Smooth muscle cell (in vitro differentiated cells): ENCODE data around the gene TPO. TPM values are rescaled to one million over a fixed set of nuclear protein-coding genes. Genes with fewer than 3 reads are reported as not detected.

Experiments used
- DNase-seq: peaks from one replicate; lab custom pipeline; 2025; ENCODE audit not compliant: unreplicated experiment; lab: John Stamatoyannopoulos, UW
- H2AFZ ChIP-seq: fragments of 200-600 bp; sonication (generic); 2 replicates; pipeline ENCODE4 v1.6.0; 2016; ENCODE audit warnings: antibody characterized with exemption, low read depth, mild to moderate bottlenecking
- H3F3A ChIP-seq: fragments of 200-600 bp; sonication (generic); 2 replicates; pipeline ENCODE4 v1.6.0; 2017; ENCODE audit warnings: antibody characterized with exemption, low read depth
- H3K27ac ChIP-seq: fragments of 200-600 bp; sonication (generic); 2 replicates; pipeline ENCODE4 v1.5.1; 2016; ENCODE audit warnings: low read depth, mild to moderate bottlenecking
- H3K27me3 ChIP-seq: fragments of 200-600 bp; sonication (generic); 2 replicates; pipeline ENCODE4 v1.6.1; 2016; ENCODE audit warnings: low read depth, mild to moderate bottlenecking
- H3K36me3 ChIP-seq: fragments of 200-600 bp; sonication (generic); 2 replicates; pipeline ENCODE4 v1.5.1; 2016; ENCODE audit warnings: low read depth
- H3K4me1 ChIP-seq: fragments of 200-600 bp; sonication (generic); 2 replicates; pipeline ENCODE4 v1.5.1; 2016; ENCODE audit warnings: low read depth
- H3K4me2 ChIP-seq: fragments of 200-600 bp; sonication (generic); 2 replicates; pipeline ENCODE4 v1.6.0; 2016; ENCODE audit warnings: mild to moderate bottlenecking
- H3K4me3 ChIP-seq: fragments of 200-600 bp; sonication (generic); 2 replicates; pipeline ENCODE4 v1.5.1; 2016; ENCODE audit warnings: mild to moderate bottlenecking
- H3K79me2 ChIP-seq: fragments of 200-600 bp; sonication (generic); 2 replicates; pipeline ENCODE4 v1.6.0; 2016; ENCODE audit warnings: low read depth, mild to moderate bottlenecking
- H3K9ac ChIP-seq: fragments of 200-600 bp; sonication (generic); 2 replicates; pipeline ENCODE4 v1.6.0; 2016; ENCODE audit warnings: low read depth
- H3K9me3 ChIP-seq: fragments of 200-600 bp; sonication (generic); replicated peaks from 2 replicates; pipeline ENCODE4 v1.5.1; 2016; ENCODE audit warnings: low read depth
- H4K20me1 ChIP-seq: fragments of 200-600 bp; sonication (generic); 2 replicates; pipeline ENCODE4 v1.6.0; 2016; ENCODE audit warnings: low read depth
- WGBS: methylation state at CpG from one replicate; pipeline ENCODE4 v1.1.7; 2016; ENCODE audit warnings: low lambda C conversion rate; 5-methylcytosine and 5-hydroxymethylcytosine counted together
- polyA plus RNA-seq: library from polyadenylated mRNA; unstranded; fragments of >200 nt; fragmentation: Nextera tagmentation; extraction: Ambion mirVana; gene quantifications from 2 replicates; pipeline ENCODE4 v1.2.1, GENCODE V29; 2016
- total RNA-seq: library from RNA; depleted of rRNA; stranded (reverse); fragments of >200 nt; gene quantifications from 2 replicates; pipeline ENCODE4 v1.2.3, GENCODE V29; 2014
- TF ChIP-seq, protein P1 (sequence below): fragments of 200-600 bp; sonication (generic); IDR thresholded peaks from 2 replicates; pipeline ENCODE4 v1.5.1; 2017; ENCODE audit warnings: borderline replicate concordance, mild to moderate bottlenecking, antibody characterized with exemption; ENCODE audit not compliant: insufficient read depth, poor library complexity, severe bottlenecking

Gene TPO
- total and polyA plus RNA-seq, 2 experiments from 2014 or later = not detected

GRCh38 chr2:1590596-1591460 is 177.6 kb downstream of the TPO start:
- no peaks in the 10 kb centered on the region for H3K27me3 ChIP-seq
- H3K9me3 ChIP-seq = no peaks in the 10 kb centered on the region
- TF ChIP-seq, protein P1, sequence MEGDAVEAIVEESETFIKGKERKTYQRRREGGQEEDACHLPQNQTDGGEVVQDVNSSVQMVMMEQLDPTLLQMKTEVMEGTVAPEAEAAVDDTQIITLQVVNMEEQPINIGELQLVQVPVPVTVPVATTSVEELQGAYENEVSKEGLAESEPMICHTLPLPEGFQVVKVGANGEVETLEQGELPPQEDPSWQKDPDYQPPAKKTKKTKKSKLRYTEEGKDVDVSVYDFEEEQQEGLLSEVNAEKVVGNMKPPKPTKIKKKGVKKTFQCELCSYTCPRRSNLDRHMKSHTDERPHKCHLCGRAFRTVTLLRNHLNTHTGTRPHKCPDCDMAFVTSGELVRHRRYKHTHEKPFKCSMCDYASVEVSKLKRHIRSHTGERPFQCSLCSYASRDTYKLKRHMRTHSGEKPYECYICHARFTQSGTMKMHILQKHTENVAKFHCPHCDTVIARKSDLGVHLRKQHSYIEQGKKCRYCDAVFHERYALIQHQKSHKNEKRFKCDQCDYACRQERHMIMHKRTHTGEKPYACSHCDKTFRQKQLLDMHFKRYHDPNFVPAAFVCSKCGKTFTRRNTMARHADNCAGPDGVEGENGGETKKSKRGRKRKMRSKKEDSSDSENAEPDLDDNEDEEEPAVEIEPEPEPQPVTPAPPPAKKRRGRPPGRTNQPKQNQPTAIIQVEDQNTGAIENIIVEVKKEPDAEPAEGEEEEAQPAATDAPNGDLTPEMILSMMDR = no peak
- H3K36me3 ChIP-seq = no peaks in the 10 kb centered on the region
- no peaks in the 10 kb centered on the region for H4K20me1 ChIP-seq
- H3K4me3 ChIP-seq = no peak overlapping the region
- H3K79me2 ChIP-seq = no peaks in the 10 kb centered on the region
- H2AFZ ChIP-seq = no peak overlapping the region
- no peak for DNase-seq
- no peak overlapping the region for H3K4me2 ChIP-seq
- 75% methylated on average over 18 of the region's 18 CpGs for WGBS
- H3K27ac ChIP-seq = no peak overlapping the region
- no peak overlapping the region for H3K9ac ChIP-seq
- peaks cover 22% of the 10 kb centered on the region for H3F3A ChIP-seq
- peaks cover 25% of the 10 kb centered on the region for H3K4me1 ChIP-seq

DNA sequence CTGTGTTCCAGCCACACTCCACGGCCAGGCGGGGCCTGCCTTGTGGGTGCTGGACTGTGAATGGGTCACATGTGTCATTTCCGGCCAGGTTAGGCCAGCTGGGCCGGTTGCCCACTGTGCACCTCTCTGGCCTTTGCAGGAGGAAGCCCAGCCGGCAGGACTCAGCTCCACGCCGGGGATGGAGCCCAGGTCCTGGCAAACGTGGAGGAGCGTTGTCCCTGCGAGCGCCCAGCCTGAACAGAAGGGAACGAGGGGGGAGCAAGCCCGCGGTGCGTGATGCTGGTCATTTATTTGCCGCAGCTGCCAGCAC is 178.2 kb downstream of the TPO start:
- no peak overlapping the region for H3K4me3 ChIP-seq
- no peaks in the 10 kb centered on the region for H3K9me3 ChIP-seq
- H3F3A ChIP-seq = peaks cover 22% of the 10 kb centered on the region
- H3K4me1 ChIP-seq = peaks cover 25% of the 10 kb centered on the region
- no peak for DNase-seq
- no peak overlapping the region for H2AFZ ChIP-seq
- H3K27me3 ChIP-seq = no peaks in the 10 kb centered on the region
- peak overlapping the region; percentile 50 for H3K4me2 ChIP-seq
- no peaks in the 10 kb centered on the region for H3K79me2 ChIP-seq
- H3K27ac ChIP-seq = no peak overlapping the region
- TF ChIP-seq, protein P1 = no peak
- 75% methylated on average over 14 of the region's 16 CpGs for WGBS
- H3K9ac ChIP-seq = no peak overlapping the region
- no peaks in the 10 kb centered on the region for H3K36me3 ChIP-seq
- no peaks in the 10 kb centered on the region for H4K20me1 ChIP-seq
